ENCODE results near the gene ASIP.

DNA sequence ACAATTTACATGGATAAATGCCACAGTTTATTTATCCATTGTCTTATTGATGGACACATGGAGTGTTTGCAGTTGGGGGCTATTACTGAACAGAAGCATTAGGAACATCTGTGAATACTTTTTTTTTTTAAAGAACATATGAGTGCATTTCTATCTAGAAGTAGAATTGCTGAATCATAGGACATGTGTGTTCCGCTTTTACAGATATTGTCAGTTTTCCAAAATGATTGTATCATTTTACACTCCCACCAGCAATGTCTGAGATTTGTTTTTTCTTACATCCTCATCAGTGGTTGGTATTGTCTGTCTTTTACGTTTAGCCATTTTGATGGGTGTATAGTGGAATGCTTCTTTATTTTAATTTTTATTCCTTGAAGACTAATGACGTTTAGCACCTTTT is 42.0 kb upstream of the ASIP start:
- TF ChIP-seq, protein P1, sequence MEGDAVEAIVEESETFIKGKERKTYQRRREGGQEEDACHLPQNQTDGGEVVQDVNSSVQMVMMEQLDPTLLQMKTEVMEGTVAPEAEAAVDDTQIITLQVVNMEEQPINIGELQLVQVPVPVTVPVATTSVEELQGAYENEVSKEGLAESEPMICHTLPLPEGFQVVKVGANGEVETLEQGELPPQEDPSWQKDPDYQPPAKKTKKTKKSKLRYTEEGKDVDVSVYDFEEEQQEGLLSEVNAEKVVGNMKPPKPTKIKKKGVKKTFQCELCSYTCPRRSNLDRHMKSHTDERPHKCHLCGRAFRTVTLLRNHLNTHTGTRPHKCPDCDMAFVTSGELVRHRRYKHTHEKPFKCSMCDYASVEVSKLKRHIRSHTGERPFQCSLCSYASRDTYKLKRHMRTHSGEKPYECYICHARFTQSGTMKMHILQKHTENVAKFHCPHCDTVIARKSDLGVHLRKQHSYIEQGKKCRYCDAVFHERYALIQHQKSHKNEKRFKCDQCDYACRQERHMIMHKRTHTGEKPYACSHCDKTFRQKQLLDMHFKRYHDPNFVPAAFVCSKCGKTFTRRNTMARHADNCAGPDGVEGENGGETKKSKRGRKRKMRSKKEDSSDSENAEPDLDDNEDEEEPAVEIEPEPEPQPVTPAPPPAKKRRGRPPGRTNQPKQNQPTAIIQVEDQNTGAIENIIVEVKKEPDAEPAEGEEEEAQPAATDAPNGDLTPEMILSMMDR (IDR thresholded peaks at IDR 0.05): no peak
- TF ChIP-seq POLR2AphosphoS5 (IDR thresholded peaks at IDR 0.05): no peak

Data from gastroesophageal sphincter (tissue), 3 donors.